Activated T-cell treated with anti-CD3 and anti-CD28 coated beads for 24 hours (primary cell): Measurements from ENCODE around the gene HDAC2.

ENCODE experiments used
- DNase-seq: peaks from one replicate; pipeline ENCODE4 v3.0.0-alpha.2; 2020; ENCODE audit warnings: low read depth

The HDAC2 gene

GRCh38 chr6:113909224-113909856 lies 61.6 kb downstream of the HDAC2 start:
- no peak for DNase-seq

GRCh38 chr6:113908801-113909200 lies 62.1 kb downstream of the HDAC2 start:
- DNase-seq = no peak

GRCh38 chr6:113907102-113907815 lies 63.7 kb downstream of the HDAC2 start:
- DNase-seq = no peak

GRCh38 chr6:113903666-113904330 lies 67.2 kb downstream of the HDAC2 start:
- DNase-seq = no peak

GRCh38 chr6:113901482-113901881 lies 69.5 kb downstream of the HDAC2 start:
- DNase-seq = no peak

- DNase-seq = no peak
Measured at GRCh38 chr6:113894712-113895674, 76.0 kb downstream of the HDAC2 start.

GRCh38 chr6:113893866-113894265 lies 77.1 kb downstream of the HDAC2 start:
- no peak for DNase-seq

- no peak for DNase-seq
Measured at GRCh38 chr6:113893451-113893850, 77.5 kb downstream of the HDAC2 start.

GRCh38 chr6:113888956-113889630 lies 81.9 kb downstream of the HDAC2 start:
- DNase-seq = no peak

GRCh38 chr6:113888493-113888892 lies 82.5 kb downstream of the HDAC2 start:
- no peak for DNase-seq

GRCh38 chr6:113886512-113886911 lies 84.4 kb downstream of the HDAC2 start:
- no peak for DNase-seq

- no peak for DNase-seq
Measured at GRCh38 chr6:113884011-113884410, 86.9 kb downstream of the HDAC2 start.
